SH-SY5Y (cell line): ENCODE results near the gene PLSCR1.

Experiments
- GATA2 ChIP-seq: IDR thresholded peaks from 2 replicates; pipeline ENCODE4 v1.6.1; 2011; ENCODE audit warnings: mild to moderate bottlenecking, low read depth, low read length
- GATA3 ChIP-seq: IDR thresholded peaks from 2 replicates; pipeline ENCODE4 v1.6.1; 2011; ENCODE audit warnings: low read depth, mild to moderate bottlenecking, low read length, moderate library complexity

DNA sequence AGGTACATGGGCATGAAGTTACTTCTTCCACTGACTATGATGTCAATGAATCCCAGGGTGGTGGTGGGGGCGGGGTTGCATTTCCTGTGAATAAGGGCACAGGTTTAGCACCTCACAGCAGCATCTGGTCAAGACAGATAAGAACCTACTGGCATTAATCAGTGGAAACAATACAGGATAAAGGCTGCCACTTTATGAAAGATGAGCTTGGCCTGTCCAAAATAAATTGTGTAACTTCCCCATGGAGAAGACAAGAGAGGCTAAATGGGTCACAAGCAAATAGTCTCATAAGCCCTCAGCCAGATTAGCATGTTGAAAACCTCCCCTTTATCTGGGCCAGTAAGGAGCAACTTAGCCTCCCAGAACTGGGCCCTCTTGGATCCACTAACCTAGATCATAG, 47.7 kb downstream of the PLSCR1 start:
- TF ChIP-seq GATA2 (no peak), GATA3 (no peak)
